Small intestine (tissue), 7 donors: ENCODE data around the gene IGDCC3. TPM values are rescaled to one million over a fixed set of nuclear protein-coding genes. Genes with fewer than 3 reads are reported as not detected.

ENCODE experiments used
- DNase-seq, 2 donors: peaks; one replicate each; pipeline versions ENCODE4 v3.0.0 to v3.0.0-alpha.2; 2013
- FAIRE-seq: peaks from 2 replicates; lab custom pipeline; 2012; peaks lifted over from hg19 to GRCh38; lab: Jason Lieb, UNC
- H3K27ac ChIP-seq, 3 donors: one replicate each; pipeline ENCODE4 v1.5.1; 2013; ENCODE audit warnings: low read length in 2 of 3, mild to moderate bottlenecking in 2 of 3, control low read depth in 1 of 3, inconsistent platforms in 1 of 3, low read depth in 1 of 3, moderate library complexity in 1 of 3
- H3K27me3 ChIP-seq, 3 donors: one replicate each; pipeline ENCODE4 v1.6.1; 2013; ENCODE audit warnings: low read length in 3 of 3, inconsistent platforms in 1 of 3; ENCODE audit not compliant: control insufficient read depth in 3 of 3, insufficient read depth in 3 of 3
- H3K36me3 ChIP-seq, 3 donors: one replicate each; pipeline ENCODE4 v1.6.1; 2013; ENCODE audit warnings: low read length in 3 of 3, inconsistent platforms in 1 of 3, low read depth in 1 of 3, mild to moderate bottlenecking in 1 of 3, moderate library complexity in 1 of 3; ENCODE audit not compliant: control insufficient read depth in 3 of 3, insufficient read depth in 2 of 3
- H3K4me1 ChIP-seq, 3 donors: one replicate each; pipeline ENCODE4 v1.6.1; 2013; ENCODE audit warnings: low read length in 2 of 3, inconsistent platforms in 1 of 3, low read depth in 1 of 3, mild to moderate bottlenecking in 1 of 3, moderate library complexity in 1 of 3; ENCODE audit not compliant: control insufficient read depth in 3 of 3, insufficient read depth in 2 of 3
- H3K4me3 ChIP-seq, 3 donors: one replicate each; pipeline ENCODE4 v1.5.1; 2013; ENCODE audit warnings: low read length in 3 of 3, control low read depth in 1 of 3, inconsistent platforms in 1 of 3, low read depth in 1 of 3, mild to moderate bottlenecking in 1 of 3, moderate library complexity in 1 of 3
- H3K9me3 ChIP-seq, 2 donors: one replicate each; pipeline ENCODE4 v1.6.1; 2013; ENCODE audit warnings: low read depth in 1 of 2, low read length in 1 of 2; ENCODE audit not compliant: control insufficient read depth in 2 of 2, insufficient read depth in 1 of 2
- WGBS, 3 donors: extraction: QIAGEN DNeasy Blood & Tissue Kit; methylation state at CpG; one replicate each; pipeline ENCODE4 v1.1.7; 2013; 5-methylcytosine and 5-hydroxymethylcytosine counted together
- polyA plus RNA-seq, 4 donors: library from polyadenylated mRNA; stranded (reverse) in 3 of 4; unstranded in 1 of 4; fragments of 200-250 nt in 3 of 4; fragments of 120-200 nt in 1 of 4; gene quantifications; one replicate each; pipeline versions ENCODE4 v1.2.1 to v1.2.3, GENCODE V29; 2013
- donor health status: healthy with polysubstance abuse.
- donor health status: control.
- donor health status: control.
- donor health status: Bipolar disorder and iron deficiency.
- donor health status: healthy.

The IGDCC3 gene
- polyA plus RNA-seq, 4 donors: 0.18 to 1.0 TPM; not detected in 2

- DNase-seq (no peak), FAIRE-seq (no peak)
- Histone ChIP-seq H3K27me3 (no peaks in the 10 kb centered on the region), H3K27ac (no peak overlapping the region), H3K9me3 (no peaks in the 10 kb centered on the region), H3K4me1 (peaks cover 0 to 14% (median 0%) of the 10 kb centered on the region in 3 donors), H3K36me3 (no peaks in the 10 kb centered on the region), H3K4me3 (no peak overlapping the region)
- 56 to 69% (median 68%) methylated on average over 21 of the region's 21 CpGs for WGBS, 3 donors
Observed at GRCh38 chr15:65336493-65337435, 41.0 kb downstream of the IGDCC3 start.

GRCh38 chr15:65335278-65336055 lies 42.3 kb downstream of the IGDCC3 start:
- DNase-seq: no peak
- Histone ChIP-seq H3K4me1 (peaks cover 0 to 12% (median 0%) of the 10 kb centered on the region in 3 donors), H3K27me3 (no peaks in the 10 kb centered on the region), H3K9me3 (no peaks in the 10 kb centered on the region), H3K36me3 (no peaks in the 10 kb centered on the region), H3K4me3 (no peak overlapping the region), H3K27ac (no peak overlapping the region)
- FAIRE-seq: no peak
- WGBS, 3 donors: 82 to 92% (median 86%) methylated on average over 19 of the region's 19 CpGs

- DNase-seq: no peak
- WGBS, 3 donors: 57 to 66% (median 66%) methylated on average over 19 to 20 of the region's 20 CpGs
- peaks cover 0 to 3% (median 0%) of the 10 kb centered on the region in 3 donors for H3K36me3 ChIP-seq
- peaks cover 0 to 4% (median 0%) of the 10 kb centered on the region in 3 donors for H3K4me1 ChIP-seq
- no peak overlapping the region for H3K27ac ChIP-seq
- H3K9me3 ChIP-seq: no peaks in the 10 kb centered on the region
- H3K4me3 ChIP-seq: no peak overlapping the region
- FAIRE-seq: no peak
- H3K27me3 ChIP-seq: no peaks in the 10 kb centered on the region
Observed at GRCh38 chr15:65334586-65335231, 43.1 kb downstream of the IGDCC3 start.

GRCh38 chr15:65333856-65334255 lies 43.9 kb downstream of the IGDCC3 start:
- no peaks in the 10 kb centered on the region for H3K9me3 ChIP-seq
- DNase-seq (no peak), FAIRE-seq (no peak)
- 63 to 73% (median 67%) methylated on average over 5 of the region's 5 CpGs for WGBS, 3 donors
- H3K27ac ChIP-seq: no peak overlapping the region
- no peaks in the 10 kb centered on the region for H3K4me1 ChIP-seq
- H3K4me3 ChIP-seq: no peak overlapping the region
- peaks cover 0 to 8% (median 0%) of the 10 kb centered on the region in 3 donors for H3K36me3 ChIP-seq
- H3K27me3 ChIP-seq: no peaks in the 10 kb centered on the region

GRCh38 chr15:65333148-65333820 lies 44.5 kb downstream of the IGDCC3 start:
- H3K36me3 ChIP-seq: peaks cover 0 to 10% (median 0%) of the 10 kb centered on the region in 3 donors
- WGBS, 3 donors: 74 to 80% (median 75%) methylated on average over 16 of the region's 16 CpGs
- H3K27ac ChIP-seq: no peak overlapping the region
- H3K9me3 ChIP-seq: no peaks in the 10 kb centered on the region
- H3K27me3 ChIP-seq: no peaks in the 10 kb centered on the region
- no peak overlapping the region for H3K4me3 ChIP-seq
- H3K4me1 ChIP-seq: no peaks in the 10 kb centered on the region
- no peak for FAIRE-seq
- no peak for DNase-seq

- no peaks in the 10 kb centered on the region for H3K4me1 ChIP-seq
- no peak overlapping the region for H3K27ac ChIP-seq
- FAIRE-seq (no peak), DNase-seq (no peak)
- H3K27me3 ChIP-seq: no peaks in the 10 kb centered on the region
- H3K4me3 ChIP-seq: no peak overlapping the region
- no peaks in the 10 kb centered on the region for H3K9me3 ChIP-seq
- 70 to 84% (median 78%) methylated on average over 27 to 31 of the region's 31 CpGs for WGBS, 3 donors
- peaks cover 0 to 10% (median 0%) of the 10 kb centered on the region in 3 donors for H3K36me3 ChIP-seq
Observed at GRCh38 chr15:65332391-65333147, 45.2 kb downstream of the IGDCC3 start.

- FAIRE-seq: no peak
- DNase-seq: no peak
- H3K4me1 ChIP-seq: no peaks in the 10 kb centered on the region
- H3K4me3 ChIP-seq: no peak overlapping the region
- H3K27ac ChIP-seq: no peak overlapping the region
- 45 to 84% (median 72%) methylated on average over 6 of the region's 7 CpGs for WGBS, 3 donors
- H3K27me3 ChIP-seq: no peaks in the 10 kb centered on the region
- H3K36me3 ChIP-seq: peaks cover 0 to 10% (median 0%) of the 10 kb centered on the region in 3 donors
- H3K9me3 ChIP-seq: no peaks in the 10 kb centered on the region
Observed at GRCh38 chr15:65331811-65332210, 46.0 kb downstream of the IGDCC3 start.
